DOHH2 (cell line): ENCODE data around the gene SPATS1.

Experiments
- H3F3A ChIP-seq: fragments of 200-600 bp; sonication (generic), shearing (Covaris generic); 2 replicates; pipeline ENCODE4 v1.6.0; 2016; ENCODE audit warnings: antibody characterized with exemption, mild to moderate bottlenecking; ENCODE audit not compliant: control insufficient read depth, insufficient read depth
- H3K27ac ChIP-seq: fragments of 200-600 bp; sonication (generic); 2 replicates; pipeline ENCODE4 v1.5.1; 2014; ENCODE audit warnings: low read depth, mild to moderate bottlenecking, low read length, moderate library complexity
- H3K27me3 ChIP-seq: fragments of 200-600 bp; sonication (generic); 2 replicates; pipeline ENCODE4 v1.6.1; 2014; ENCODE audit warnings: mild to moderate bottlenecking, low read length, mixed read lengths; ENCODE audit not compliant: control insufficient read depth
- H3K36me3 ChIP-seq: fragments of 200-600 bp; sonication (generic); 2 replicates; pipeline ENCODE4 v1.6.1; 2014; ENCODE audit warnings: mild to moderate bottlenecking, low read length, moderate library complexity, mixed read lengths; ENCODE audit not compliant: control insufficient read depth
- H3K4me1 ChIP-seq: fragments of 200-600 bp; sonication (generic); 2 replicates; pipeline ENCODE4 v1.6.1; 2014; ENCODE audit warnings: mild to moderate bottlenecking, low read length, mixed read lengths; ENCODE audit not compliant: control insufficient read depth
- H3K4me2 ChIP-seq: fragments of 200-600 bp; sonication (generic); 2 replicates; pipeline ENCODE4 v1.6.0; 2014; ENCODE audit warnings: mild to moderate bottlenecking, low read length, moderate library complexity
- H3K4me3 ChIP-seq: fragments of 200-600 bp; sonication (generic); 2 replicates; pipeline ENCODE4 v1.5.1; 2014; ENCODE audit warnings: mild to moderate bottlenecking, low read length, mixed read lengths
- H3K79me2 ChIP-seq: fragments of 200-600 bp; sonication (generic); 2 replicates; pipeline ENCODE4 v1.6.1; 2014; ENCODE audit warnings: mild to moderate bottlenecking, low read length, mixed read lengths; ENCODE audit not compliant: control insufficient read depth
- H3K9me2 ChIP-seq: fragments of 200-600 bp; sonication (generic); replicated peaks from 2 replicates; pipeline ENCODE4 v1.6.1; 2014; ENCODE audit warnings: mild to moderate bottlenecking, low read length, mixed read lengths; ENCODE audit not compliant: control insufficient read depth
- H3K9me3 ChIP-seq: fragments of 200-600 bp; sonication (generic); 2 replicates; pipeline ENCODE4 v1.6.1; 2014; ENCODE audit warnings: antibody characterized with exemption, low read length, mixed read lengths; ENCODE audit not compliant: control insufficient read depth, insufficient read depth
- H4K20me1 ChIP-seq: fragments of 200-600 bp; sonication (generic); 2 replicates; pipeline ENCODE4 v1.6.0; 2014; ENCODE audit warnings: low read depth, mild to moderate bottlenecking, antibody characterized with exemption, low read length, moderate library complexity; ENCODE audit not compliant: control insufficient read depth, insufficient read depth
- EZH2phosphoT487 ChIP-seq: fragments of 200-600 bp; sonication (generic); IDR thresholded peaks from 2 replicates; pipeline ENCODE4 v1.6.1; 2017; ENCODE audit warnings: borderline replicate concordance, mild to moderate bottlenecking, antibody characterized with exemption, low read length, moderate library complexity, mixed read lengths
- TF ChIP-seq, protein P1 (sequence below): fragments of 200-600 bp; sonication (generic); IDR thresholded peaks from one replicate; pipeline ENCODE4 v1.5.1; 2014; ENCODE audit warnings: antibody characterized with exemption, mild to moderate bottlenecking, low read depth, low read length; ENCODE audit not compliant: poor library complexity, severe bottlenecking

The SPATS1 gene

GRCh38 chr6:44386364-44386928 lies 44.0 kb downstream of the SPATS1 start:
- no peak for TF ChIP-seq EZH2phosphoT487
- TF ChIP-seq, protein P1, sequence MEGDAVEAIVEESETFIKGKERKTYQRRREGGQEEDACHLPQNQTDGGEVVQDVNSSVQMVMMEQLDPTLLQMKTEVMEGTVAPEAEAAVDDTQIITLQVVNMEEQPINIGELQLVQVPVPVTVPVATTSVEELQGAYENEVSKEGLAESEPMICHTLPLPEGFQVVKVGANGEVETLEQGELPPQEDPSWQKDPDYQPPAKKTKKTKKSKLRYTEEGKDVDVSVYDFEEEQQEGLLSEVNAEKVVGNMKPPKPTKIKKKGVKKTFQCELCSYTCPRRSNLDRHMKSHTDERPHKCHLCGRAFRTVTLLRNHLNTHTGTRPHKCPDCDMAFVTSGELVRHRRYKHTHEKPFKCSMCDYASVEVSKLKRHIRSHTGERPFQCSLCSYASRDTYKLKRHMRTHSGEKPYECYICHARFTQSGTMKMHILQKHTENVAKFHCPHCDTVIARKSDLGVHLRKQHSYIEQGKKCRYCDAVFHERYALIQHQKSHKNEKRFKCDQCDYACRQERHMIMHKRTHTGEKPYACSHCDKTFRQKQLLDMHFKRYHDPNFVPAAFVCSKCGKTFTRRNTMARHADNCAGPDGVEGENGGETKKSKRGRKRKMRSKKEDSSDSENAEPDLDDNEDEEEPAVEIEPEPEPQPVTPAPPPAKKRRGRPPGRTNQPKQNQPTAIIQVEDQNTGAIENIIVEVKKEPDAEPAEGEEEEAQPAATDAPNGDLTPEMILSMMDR = no peak
- Histone ChIP-seq H3K4me2 (peak overlapping the region; percentile 98), H3K27ac (peak overlapping the region; percentile 80), H3K4me3 (peak overlapping the region; percentile 89), H3F3A (no peaks in the 10 kb centered on the region; the same call in 1 of the 2 replicates), H3K9me2 (no peaks in the 10 kb centered on the region), H3K9me3 (no peaks in the 10 kb centered on the region), H3K36me3 (peaks cover 24% of the 10 kb centered on the region), H3K4me1 (peaks cover 26% of the 10 kb centered on the region), H3K27me3 (no peaks in the 10 kb centered on the region), H4K20me1 (peaks cover 9% of the 10 kb centered on the region), H3K79me2 (peaks cover 41% of the 10 kb centered on the region)

DNA sequence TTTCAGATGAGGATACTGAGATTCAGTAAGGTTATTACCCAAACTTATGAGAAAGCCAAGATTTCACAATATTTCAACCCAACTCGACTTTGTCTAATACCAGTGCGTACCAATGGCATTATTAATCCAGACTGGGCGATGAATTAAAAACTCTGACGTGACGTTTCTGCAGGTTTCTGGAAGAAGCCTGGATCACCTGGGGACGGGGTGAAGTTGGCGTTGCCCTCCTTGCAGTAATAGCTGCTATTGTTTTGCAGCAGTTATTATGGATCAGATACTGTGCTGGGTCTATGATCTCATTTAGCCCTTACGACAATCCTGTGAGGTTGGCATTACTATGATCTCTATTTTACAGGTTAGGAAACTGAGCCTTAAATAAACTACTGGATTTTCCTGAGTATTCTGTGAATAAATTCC lies 44.5 kb downstream of the SPATS1 start:
- Histone ChIP-seq H3F3A (no peaks in the 10 kb centered on the region; the same call in 1 of the 2 replicates), H3K36me3 (peaks cover 28% of the 10 kb centered on the region), H3K27me3 (no peaks in the 10 kb centered on the region), H3K79me2 (peaks cover 45% of the 10 kb centered on the region), H3K9me3 (no peaks in the 10 kb centered on the region), H4K20me1 (peaks cover 9% of the 10 kb centered on the region), H3K4me3 (peak overlapping the region; percentile 89), H3K9me2 (no peaks in the 10 kb centered on the region), H3K4me2 (peak overlapping the region; percentile 98), H3K4me1 (peaks cover 26% of the 10 kb centered on the region), H3K27ac (peak overlapping the region; percentile 80)
- no peak for TF ChIP-seq EZH2phosphoT487
- TF ChIP-seq, protein P1 = no peak

GRCh38 chr6:44387346-44388134 lies 45.1 kb downstream of the SPATS1 start, which contains the start of gene CDC5L:
TSS of gene CDC5L (plus strand) at chr6:44387706. CDS start at chr6:44387824, 118 bp downstream.
- H3K27me3 ChIP-seq = no peaks in the 10 kb centered on the region
- peak within 1 kb of the TSS; percentile 89 for H3K4me3 ChIP-seq
- H3K4me2 ChIP-seq = peak within 1 kb of the TSS; percentile 98
- H3K4me1 ChIP-seq = peaks cover 26% of the 10 kb centered on the region
- peaks cover 51% of the 10 kb centered on the region for H3K79me2 ChIP-seq
- H3K9me3 ChIP-seq = no peaks in the 10 kb centered on the region
- peak within 1 kb of the TSS; percentile 80 for H3K27ac ChIP-seq
- H4K20me1 ChIP-seq = peaks cover 9% of the 10 kb centered on the region
- no peaks in the 10 kb centered on the region; the same call in 1 of the 2 replicates for H3F3A ChIP-seq
- H3K9me2 ChIP-seq = no peaks in the 10 kb centered on the region
- peaks cover 34% of the 10 kb centered on the region for H3K36me3 ChIP-seq
- TF ChIP-seq, protein P1 = no peak
- TF ChIP-seq EZH2phosphoT487 = no peak
